IgD-negative memory B cell (primary cell): ENCODE measurements around the gene GRIN2C. TPM values are rescaled to one million over a fixed set of nuclear protein-coding genes. Genes with fewer than 3 reads are reported as not detected.
A peak's percentile ranks its signal among the peaks of the same experiment; 100 is the strongest.
"Not testable (repeated sequence)": the region's sequence is repeated elsewhere in the genome, so short reads cannot be mapped to it uniquely, and the experiment has no call there.

Source experiments
- H3K27ac Mint-ChIP-seq, 3 donors: one replicate each; pipeline ENCODE4 v1.8.0; 2020 to 2022; ENCODE audit warnings: mild to moderate bottlenecking in 3 of 3, mixed read lengths in 3 of 3, moderate library complexity in 1 of 3
- H3K27me3 Mint-ChIP-seq: one replicate; pipeline ENCODE4 v1.8.0; 2021; ENCODE audit warnings: mixed read lengths
- H3K36me3 Mint-ChIP-seq: one replicate; pipeline ENCODE4 v1.8.0; 2020; ENCODE audit warnings: mild to moderate bottlenecking, mixed read lengths
- H3K4me1 Mint-ChIP-seq, 3 donors: one replicate each; pipeline ENCODE4 v1.8.0; 2020 to 2022; ENCODE audit warnings: mixed read lengths in 3 of 3, mild to moderate bottlenecking in 1 of 3
- H3K4me3 Mint-ChIP-seq, 4 donors: one replicate each; pipeline ENCODE4 v1.8.0; 2020 to 2022; ENCODE audit warnings: mild to moderate bottlenecking in 4 of 4, mixed read lengths in 4 of 4, moderate library complexity in 3 of 4
- H3K9me3 Mint-ChIP-seq, 3 donors: one replicate each; pipeline ENCODE4 v1.8.0; 2020 to 2021; ENCODE audit warnings: mixed read lengths in 3 of 3, mild to moderate bottlenecking in 1 of 3
- polyA plus RNA-seq: library from polyadenylated mRNA; unstranded; fragments of 300-500 nt; fragmentation: Illumina TruSeq; gene quantifications from one replicate; pipeline ENCODE4 v1.2.3, GENCODE V29; 2021

Gene GRIN2C
- polyA plus RNA-seq, 1 donor from 2014 or later = not detected

DNA sequence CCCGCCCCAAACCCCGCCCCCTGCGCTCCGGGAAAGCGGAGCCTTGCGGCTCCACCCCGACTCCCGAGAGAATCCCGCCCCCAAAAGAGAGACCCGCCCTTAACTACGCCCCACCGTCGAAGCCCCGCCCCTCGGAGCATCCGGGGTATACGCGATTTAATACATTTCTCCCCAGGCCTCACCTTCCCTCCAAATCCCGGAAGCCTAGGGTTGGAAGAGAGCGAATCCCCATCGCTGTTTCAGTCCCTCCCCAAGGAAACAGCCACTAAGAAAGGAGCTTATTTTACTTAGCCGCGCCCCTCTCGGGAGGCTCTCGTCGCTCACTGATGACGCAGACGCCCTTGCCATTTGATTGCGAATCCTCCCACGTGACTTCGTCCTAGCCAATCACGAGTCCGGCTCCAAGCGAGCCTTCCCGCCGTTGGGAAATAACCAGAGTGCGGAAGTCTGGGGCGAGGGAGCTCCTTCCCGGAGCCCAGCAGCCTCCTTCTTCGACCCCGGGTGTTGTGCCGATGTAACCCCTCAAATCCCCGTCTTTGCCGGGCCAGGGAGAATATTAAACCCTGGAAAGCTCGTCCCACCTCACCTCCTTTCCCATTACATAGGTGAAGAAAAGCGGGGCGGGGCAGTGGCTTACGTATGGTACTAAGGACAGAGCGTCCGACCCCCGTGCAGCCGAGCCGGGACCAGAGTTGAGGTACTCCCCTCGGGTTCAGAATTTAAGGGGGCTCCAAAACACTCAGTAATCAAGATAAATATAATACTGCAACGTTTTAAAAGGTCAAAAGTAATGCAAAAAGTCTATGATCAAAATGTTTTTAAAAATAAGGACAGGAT, 13.6 kb upstream of the GRIN2C start:
- peak overlapping the region; percentile 88 to 98 (median 96) for H3K4me3 Mint-ChIP-seq
- no peaks in the 10 kb centered on the region for H3K27me3 Mint-ChIP-seq
- peak overlapping the region; percentile 90 to 99 (median 98) for H3K27ac Mint-ChIP-seq
- peaks cover 0 to 20% (median 10%) of the 10 kb centered on the region in 3 donors for H3K4me1 Mint-ChIP-seq
- no peaks in the 10 kb centered on the region for H3K36me3 Mint-ChIP-seq
- no peaks in the 10 kb centered on the region for H3K9me3 Mint-ChIP-seq

DNA sequence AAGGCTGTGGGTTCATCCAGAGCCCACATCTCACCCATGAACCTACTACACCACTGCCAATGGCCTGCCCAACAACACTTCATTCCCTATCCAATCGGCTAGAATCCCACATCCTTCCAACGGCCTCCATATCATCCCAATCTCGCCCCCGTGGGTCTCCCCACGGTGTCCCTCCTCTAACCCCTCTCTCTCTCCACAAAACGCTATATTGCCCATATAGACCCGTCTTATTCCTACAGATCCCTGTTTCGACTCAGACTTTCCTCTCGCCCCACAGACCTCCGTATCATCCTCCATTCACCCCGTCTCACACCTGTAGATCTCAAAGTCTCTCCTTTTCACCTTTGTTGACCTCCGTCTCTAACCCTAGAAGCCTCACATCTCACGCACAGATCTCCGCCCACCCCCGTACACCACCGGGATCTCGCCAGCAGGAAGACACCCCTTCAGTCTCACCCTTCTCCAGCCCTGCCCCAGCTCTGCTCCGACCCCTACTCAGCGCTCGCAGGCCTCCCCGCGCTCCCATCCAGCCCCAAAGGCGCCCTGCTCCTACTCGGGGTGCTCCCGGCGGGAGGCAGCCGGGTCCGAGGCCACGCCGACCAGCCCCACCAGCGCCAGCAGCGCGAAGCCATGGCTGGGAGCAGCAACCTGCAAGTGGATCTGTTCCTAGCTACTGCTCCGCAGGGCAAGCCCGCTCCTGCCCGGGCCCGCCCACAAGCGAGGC, 12.8 kb upstream of the GRIN2C start, which contains the start of gene FDXR:
FDXR (minus strand) TSS at position 682 of the 724 bp plus-strand sequence; CDS start at position 632, 50 bp downstream.
- peaks cover 0 to 20% (median 10%) of the 10 kb centered on the region in 3 donors for H3K4me1 Mint-ChIP-seq
- H3K27ac Mint-ChIP-seq = peak within 1 kb of the TSS; percentile 90 to 99 (median 98)
- no peaks in the 10 kb centered on the region for H3K27me3 Mint-ChIP-seq
- H3K9me3 Mint-ChIP-seq = no peaks in the 10 kb centered on the region
- no peaks in the 10 kb centered on the region for H3K36me3 Mint-ChIP-seq
- peak within 1 kb of the TSS; percentile 88 to 98 (median 96) for H3K4me3 Mint-ChIP-seq

DNA sequence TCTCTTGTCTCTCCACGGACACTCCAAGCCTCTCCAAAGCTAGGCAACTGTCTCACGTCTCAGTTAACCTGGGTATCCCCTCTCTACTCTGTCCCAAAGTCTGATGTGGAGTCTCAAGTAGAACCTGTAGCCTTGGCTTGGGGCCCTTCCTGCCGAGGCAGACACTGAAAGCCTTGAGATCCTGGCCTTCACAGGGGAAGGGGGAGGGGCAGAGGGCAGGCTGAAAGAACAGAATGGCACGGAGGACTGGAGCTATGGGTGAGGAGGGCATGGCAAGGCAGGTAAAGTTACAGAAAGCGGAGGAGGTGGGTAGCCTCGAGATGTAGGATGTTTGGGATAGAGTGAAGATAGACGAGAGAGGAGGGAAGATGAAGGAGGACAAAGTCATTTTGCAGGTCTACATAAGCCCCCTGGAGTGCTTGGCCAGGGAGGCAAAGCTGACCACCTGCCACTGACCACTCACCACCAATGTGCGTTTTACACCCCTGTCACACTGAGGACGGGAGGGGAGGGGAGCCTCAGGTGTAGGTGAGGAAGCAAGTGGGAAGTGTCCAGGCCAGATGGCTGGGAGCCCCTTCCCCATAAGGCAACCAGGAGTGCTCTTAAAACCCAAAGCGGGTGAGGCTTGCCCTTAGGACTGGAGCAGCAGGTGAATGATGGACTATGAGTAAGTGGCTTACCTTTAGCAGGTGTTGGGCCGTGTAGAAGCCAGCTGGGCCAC, 11.8 kb upstream of the GRIN2C start:
- peaks cover 0 to 20% (median 10%) of the 10 kb centered on the region in 3 donors for H3K4me1 Mint-ChIP-seq
- H3K36me3 Mint-ChIP-seq = no peaks in the 10 kb centered on the region
- H3K27me3 Mint-ChIP-seq = no peaks in the 10 kb centered on the region
- no peak overlapping the region for H3K27ac Mint-ChIP-seq
- peak overlapping the region in 3 of 4 donors; percentile 4 to 88 (median 48) for H3K4me3 Mint-ChIP-seq
- no peaks in the 10 kb centered on the region for H3K9me3 Mint-ChIP-seq

DNA sequence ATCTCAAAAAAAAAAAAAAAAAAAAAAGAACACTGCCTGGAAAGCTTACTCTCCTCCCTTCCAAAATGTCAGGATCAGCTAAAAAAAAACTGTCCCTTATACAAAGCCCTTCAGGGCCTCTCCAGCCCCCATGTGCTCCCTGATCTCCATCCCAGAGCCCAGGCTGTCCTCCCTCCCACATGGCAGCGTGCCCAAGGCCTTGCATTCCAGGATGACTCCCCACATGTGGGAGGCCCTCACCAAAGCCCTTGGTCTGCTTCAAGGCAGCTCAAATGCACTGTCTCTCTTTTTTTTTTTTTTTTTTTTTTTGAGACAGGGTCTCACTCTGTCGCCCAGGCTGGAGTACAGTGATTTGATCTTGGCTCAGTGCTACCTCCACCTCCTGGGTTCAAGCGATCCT, 10.8 kb upstream of the GRIN2C start:
- Mint-ChIP-seq H3K4me3 (no peak overlapping the region), H3K27me3 (no peaks in the 10 kb centered on the region), H3K9me3 (no peaks in the 10 kb centered on the region), H3K36me3 (no peaks in the 10 kb centered on the region), H3K4me1 (peaks cover 0 to 20% (median 10%) of the 10 kb centered on the region in 3 donors), H3K27ac (no peak overlapping the region)

DNA sequence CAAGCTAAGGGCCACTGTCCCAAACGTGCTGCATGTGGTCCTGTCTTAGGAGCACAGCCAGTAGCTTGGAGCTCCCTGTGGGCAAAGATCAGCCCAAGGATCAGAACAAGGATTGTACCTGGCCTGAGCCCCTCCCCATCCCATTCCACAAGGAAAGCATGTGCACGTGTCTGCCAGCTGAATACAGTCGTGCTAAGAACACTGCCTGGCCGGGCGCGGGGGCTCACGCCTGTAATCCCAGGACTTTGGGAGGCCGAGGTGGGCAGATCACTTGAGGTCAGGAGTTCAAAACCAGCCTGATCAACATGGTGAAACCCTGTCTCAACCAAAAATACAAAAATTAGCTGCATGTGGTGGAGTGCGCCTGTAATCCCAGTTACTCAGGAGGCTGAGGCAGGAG, 10.3 kb upstream of the GRIN2C start:
- H3K4me3 Mint-ChIP-seq = not testable (repeated sequence)
- peaks cover 2 to 20% (median 10%) of the 10 kb centered on the region in 3 donors for H3K4me1 Mint-ChIP-seq

DNA sequence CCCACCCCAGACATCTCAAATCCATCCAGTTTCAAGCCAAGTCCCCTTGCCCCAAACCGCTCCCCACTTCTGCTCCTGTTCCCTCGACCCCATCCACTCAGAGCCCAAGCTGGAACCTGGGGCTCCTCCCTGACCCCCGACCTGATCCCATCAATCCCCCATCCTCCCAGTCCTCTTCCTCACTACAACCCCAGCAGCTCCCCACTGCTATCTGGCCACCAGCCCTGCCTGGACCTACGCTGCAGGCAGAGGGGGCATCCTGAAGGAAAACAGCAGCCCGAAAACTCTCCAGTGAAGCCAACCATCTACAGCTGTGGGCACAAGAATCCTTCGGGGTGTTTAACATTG, 9.2 kb upstream of the GRIN2C start:
- no peaks in the 10 kb centered on the region for H3K27me3 Mint-ChIP-seq
- no peaks in the 10 kb centered on the region for H3K36me3 Mint-ChIP-seq
- no peak overlapping the region for H3K27ac Mint-ChIP-seq
- H3K4me3 Mint-ChIP-seq = no peak overlapping the region
- H3K4me1 Mint-ChIP-seq = peaks cover 6 to 22% (median 12%) of the 10 kb centered on the region in 3 donors
- H3K9me3 Mint-ChIP-seq = no peaks in the 10 kb centered on the region

More for the DNA sequence above, 10.3 kb upstream of the GRIN2C start:
- peak overlapping the region in 1 of 3 donors; percentile 19 for H3K27ac Mint-ChIP-seq
- not testable (repeated sequence) for H3K27me3 Mint-ChIP-seq, H3K36me3 Mint-ChIP-seq, H3K9me3 Mint-ChIP-seq

DNA sequence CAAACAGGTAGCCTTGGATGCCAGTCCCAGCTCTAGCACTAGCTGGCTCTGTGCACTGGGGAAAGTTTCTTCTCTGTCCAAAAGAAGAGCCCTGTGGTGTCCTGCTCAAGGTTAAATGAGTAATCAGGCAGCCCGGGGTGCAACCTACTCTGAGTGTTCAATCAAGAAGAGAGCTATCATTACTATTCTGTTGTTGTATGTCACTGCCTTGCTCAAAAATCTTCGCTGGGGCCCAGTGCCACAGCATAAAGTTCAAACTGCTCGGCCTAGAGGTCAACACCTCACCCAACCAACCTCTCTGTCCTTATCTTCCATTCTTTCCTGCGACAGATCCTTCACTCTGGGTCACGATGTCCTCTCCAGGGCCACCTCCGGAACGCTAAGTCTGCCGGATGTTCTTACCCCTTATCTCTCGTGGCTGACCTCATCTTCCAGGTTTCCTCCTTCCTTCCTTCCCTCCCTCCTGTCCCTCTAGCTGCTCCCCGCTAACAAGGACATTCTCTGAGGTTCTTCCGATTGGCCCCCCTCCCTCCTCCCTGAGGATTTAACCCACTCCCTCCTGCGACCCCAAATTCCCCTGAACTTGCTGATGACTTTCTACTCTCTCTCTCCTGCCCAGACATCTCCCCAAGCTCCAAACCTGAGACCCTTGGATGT, 8.7 kb upstream of the GRIN2C start:
- Mint-ChIP-seq H3K4me3 (no peak overlapping the region), H3K27ac (no peak overlapping the region), H3K36me3 (no peaks in the 10 kb centered on the region), H3K4me1 (peaks cover 6 to 18% (median 9%) of the 10 kb centered on the region in 3 donors), H3K9me3 (no peaks in the 10 kb centered on the region), H3K27me3 (no peaks in the 10 kb centered on the region)

DNA sequence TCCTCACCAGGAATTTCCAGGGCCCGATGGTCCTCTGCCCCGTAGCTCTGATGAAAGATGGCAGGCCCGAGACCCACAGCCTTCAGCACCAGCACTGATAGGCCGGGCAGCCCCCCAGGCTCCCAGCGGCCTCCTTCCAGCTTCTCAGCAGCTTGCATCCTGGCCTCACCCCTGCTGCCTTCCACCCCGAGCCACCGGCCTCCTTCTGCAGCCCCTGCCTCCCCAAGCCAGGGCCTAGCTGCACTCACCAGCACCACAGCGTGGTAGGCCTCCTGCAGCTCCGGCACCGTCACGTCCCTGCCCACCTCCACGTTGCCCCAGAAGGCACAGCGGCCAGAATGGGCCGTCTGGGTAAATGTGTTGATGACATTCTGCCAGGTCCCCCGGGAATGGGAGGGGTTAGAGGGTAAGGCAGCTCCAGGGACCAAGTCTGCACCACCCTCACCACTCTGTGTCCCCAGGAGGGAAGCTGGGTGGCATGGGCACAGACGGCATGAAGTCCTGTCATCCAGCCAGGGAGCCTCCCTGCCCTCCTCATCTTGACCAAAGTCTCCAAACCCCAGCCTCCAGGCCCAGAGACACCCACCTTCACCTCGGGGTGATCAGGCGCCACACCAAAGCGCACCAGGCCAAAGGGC, 6.6 kb upstream of the GRIN2C start:
- peaks cover 3 to 6% (median 6%) of the 10 kb centered on the region in 3 donors for H3K4me1 Mint-ChIP-seq

DNA sequence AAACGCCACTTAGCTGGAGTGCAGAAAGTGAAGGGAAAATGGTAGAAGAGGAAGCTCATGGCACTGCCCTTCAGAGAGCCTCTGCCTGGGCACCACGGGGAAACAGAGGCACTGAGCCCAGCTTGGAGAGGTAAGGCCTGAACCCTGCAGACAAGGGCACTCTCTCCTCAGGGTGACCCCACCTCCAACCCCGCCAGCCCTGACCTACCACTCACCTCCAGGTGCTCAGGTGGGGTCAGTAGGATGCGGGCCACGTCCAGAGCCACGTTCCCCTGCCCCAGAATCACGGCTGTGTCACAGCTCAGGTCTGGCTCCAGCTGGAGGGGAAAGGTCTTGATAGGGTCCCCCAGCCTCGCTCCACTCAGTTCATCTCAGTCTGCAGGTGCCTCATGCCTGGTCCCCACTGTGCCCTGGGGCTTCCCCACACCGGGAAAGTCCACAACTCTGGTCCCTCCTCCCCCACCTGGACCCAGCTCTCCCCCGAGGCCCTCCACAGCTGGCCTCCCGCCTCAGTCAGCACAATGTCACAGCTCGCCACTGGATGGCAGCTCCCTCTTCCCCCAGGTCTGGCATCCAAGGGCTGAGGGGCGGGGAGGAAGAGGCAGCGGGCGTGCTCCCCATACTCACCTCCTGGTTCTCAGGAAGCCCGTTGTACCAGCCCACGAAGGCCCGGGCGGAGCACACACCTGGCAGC, 6.0 kb upstream of the GRIN2C start:
- H3K27ac Mint-ChIP-seq = peak overlapping the region in 1 of 3 donors; percentile 59
- H3K9me3 Mint-ChIP-seq = no peaks in the 10 kb centered on the region
- H3K4me3 Mint-ChIP-seq = no peak overlapping the region
- no peaks in the 10 kb centered on the region for H3K36me3 Mint-ChIP-seq
- H3K4me1 Mint-ChIP-seq = peaks cover 3 to 6% (median 3%) of the 10 kb centered on the region in 3 donors
- peaks cover 15% of the 10 kb centered on the region for H3K27me3 Mint-ChIP-seq

More for the DNA sequence above, 6.6 kb upstream of the GRIN2C start:
- Mint-ChIP-seq H3K9me3 (no peaks in the 10 kb centered on the region), H3K36me3 (no peaks in the 10 kb centered on the region), H3K4me3 (no peak overlapping the region), H3K27me3 (peaks cover 9% of the 10 kb centered on the region), H3K27ac (no peak overlapping the region)

DNA sequence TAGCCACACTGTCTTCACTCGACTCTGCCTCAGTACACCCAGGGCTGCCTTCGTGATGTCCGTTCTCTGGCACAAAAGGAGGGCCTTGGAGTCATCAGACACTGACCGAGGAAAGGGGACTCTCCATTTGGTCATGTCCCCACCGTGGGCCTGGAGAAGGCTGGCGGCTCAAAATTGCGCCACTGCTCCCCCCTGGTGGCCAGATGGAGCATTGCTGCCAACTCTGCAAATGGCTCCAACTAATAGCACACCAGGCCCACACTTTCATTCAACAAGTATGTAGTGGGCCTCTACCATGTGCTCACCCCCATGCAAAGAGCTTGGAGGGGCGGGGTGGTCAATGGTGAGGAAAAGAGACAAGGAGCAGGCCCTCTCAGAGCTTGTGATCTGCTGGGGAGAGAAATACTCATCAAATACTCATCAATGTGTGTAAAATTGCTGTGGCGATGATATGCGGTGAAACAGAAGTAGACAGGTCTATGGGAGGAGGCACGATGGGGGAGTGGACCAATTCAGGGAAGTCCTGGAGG, 5.2 kb upstream of the GRIN2C start:
- Mint-ChIP-seq H3K27me3 (peaks cover 22% of the 10 kb centered on the region), H3K4me3 (peak overlapping the region in 1 of 4 donors; percentile 39), H3K4me1 (peaks cover 3 to 6% (median 5%) of the 10 kb centered on the region in 3 donors), H3K27ac (peak overlapping the region in 2 of 3 donors; percentile 23 to 59), H3K9me3 (no peaks in the 10 kb centered on the region), H3K36me3 (no peaks in the 10 kb centered on the region)

DNA sequence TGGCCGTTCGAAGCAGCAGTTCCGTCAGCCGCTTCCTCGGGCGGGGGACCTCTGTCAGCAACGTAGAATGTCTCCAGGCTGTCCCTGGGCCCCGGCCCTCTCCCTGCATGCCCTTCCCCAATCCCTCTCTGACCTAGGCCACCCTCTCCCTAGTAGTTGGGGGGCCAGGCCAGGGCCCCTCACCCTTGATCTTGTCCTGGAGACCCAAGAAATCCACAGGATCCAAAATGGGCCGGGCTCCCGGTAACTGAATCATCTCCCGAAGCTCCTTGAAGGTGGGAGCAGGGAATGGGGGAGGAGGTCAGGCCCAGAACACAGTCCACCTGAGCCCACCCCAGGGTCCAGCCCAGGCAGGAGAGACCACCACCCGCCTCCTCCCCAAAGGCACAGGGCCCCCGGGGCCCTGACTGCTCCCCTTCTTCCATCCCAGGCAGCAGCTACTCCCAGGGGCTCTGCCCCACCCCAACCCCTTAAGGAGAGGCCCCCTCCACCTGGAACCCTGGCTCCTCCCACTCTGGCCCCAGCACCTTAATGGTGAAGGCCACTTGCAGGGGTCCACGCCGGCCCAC, 4.7 kb upstream of the GRIN2C start:
- peak overlapping the region in 1 of 4 donors; percentile 39 for H3K4me3 Mint-ChIP-seq

DNA sequence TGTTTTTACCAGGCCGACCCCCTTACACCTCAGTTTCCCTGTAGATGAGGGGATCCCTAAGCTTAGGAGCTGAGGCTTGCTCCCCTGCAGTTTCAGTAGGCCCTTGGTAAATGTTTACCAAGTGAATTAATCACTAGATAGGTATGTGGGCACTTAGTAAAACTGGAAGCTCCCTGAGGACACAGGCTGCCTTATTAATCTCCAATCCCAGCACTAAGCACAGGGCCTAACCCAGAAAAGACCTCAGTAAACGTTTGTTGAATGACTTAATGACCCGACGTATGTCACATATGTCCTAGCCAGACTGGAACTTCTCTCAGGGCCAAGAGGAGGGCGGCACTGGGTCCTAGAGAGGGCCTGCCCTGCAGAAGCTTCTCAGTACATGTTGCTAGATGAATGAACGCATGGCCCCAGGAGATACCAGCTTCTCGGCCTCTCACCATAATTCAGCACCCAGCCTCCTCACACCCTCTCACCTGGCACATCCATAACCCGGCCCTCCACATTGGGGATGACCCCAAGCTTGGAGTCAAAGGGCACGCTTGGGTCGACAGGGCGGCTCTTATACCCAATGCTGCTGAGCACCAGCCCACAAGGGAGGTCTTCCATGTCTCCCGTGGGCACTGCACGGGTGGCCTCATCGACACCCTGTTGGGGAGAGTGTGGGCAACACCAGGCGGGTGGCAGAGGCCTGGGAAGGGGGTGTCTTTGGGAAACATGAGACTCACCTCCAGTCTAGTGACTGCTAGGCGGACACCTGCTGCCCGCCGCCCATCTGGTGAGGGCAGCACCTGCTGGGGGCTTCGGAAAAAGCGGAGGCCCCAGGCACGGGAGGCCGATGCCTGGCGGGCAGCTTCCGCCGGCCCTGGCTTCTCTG, 4.0 kb upstream of the GRIN2C start:
- Mint-ChIP-seq H3K4me3 (peak overlapping the region in 2 of 4 donors; percentile 22 to 63), H3K27ac (no peak overlapping the region), H3K4me1 (peaks cover 3 to 6% (median 5%) of the 10 kb centered on the region in 3 donors)

More for the DNA sequence above, 4.7 kb upstream of the GRIN2C start:
- no peaks in the 10 kb centered on the region for H3K36me3 Mint-ChIP-seq
- no peaks in the 10 kb centered on the region for H3K9me3 Mint-ChIP-seq
- peaks cover 22% of the 10 kb centered on the region for H3K27me3 Mint-ChIP-seq
- H3K27ac Mint-ChIP-seq = peak overlapping the region in 1 of 3 donors; percentile 23
- H3K4me1 Mint-ChIP-seq = peaks cover 3 to 6% (median 5%) of the 10 kb centered on the region in 3 donors

More for the DNA sequence above, 4.0 kb upstream of the GRIN2C start:
- Mint-ChIP-seq H3K36me3 (no peaks in the 10 kb centered on the region), H3K9me3 (no peaks in the 10 kb centered on the region), H3K27me3 (peaks cover 28% of the 10 kb centered on the region)
